ENCODE results near the gene SFR1. TPM values are rescaled to one million over a fixed set of nuclear protein-coding genes. Genes with fewer than 3 reads are reported as not detected.

SFR1 gene
- total RNA-seq, 1 donor from 2014 or later = 12.8 TPM

GRCh38 chr10:104120512-104120902 lies 1.5 kb upstream of the SFR1 start:
- Histone ChIP-seq H3K36me3 (ENCODE audit: control insufficient read depth, insufficient read depth, low read length) (no peaks in the 10 kb centered on the region), H3K4me3 (ENCODE audit: low read depth, low read length) (no peak overlapping the region), H3K27me3 (ENCODE audit: control insufficient read depth, insufficient read depth, low read length) (no peaks in the 10 kb centered on the region)
- no peak for DNase-seq (ENCODE audit: low read depth)
- TF ChIP-seq CTCF (IDR thresholded peaks at IDR 0.05; ENCODE audit: insufficient read depth, low read length, poor library complexity, severe bottlenecking) = no peak

GRCh38 chr10:104120903-104121484 lies 977 bp upstream of the SFR1 start:
- no peaks in the 10 kb centered on the region for H3K36me3 ChIP-seq (ENCODE audit: control insufficient read depth, insufficient read depth, low read length)
- DNase-seq (ENCODE audit: low read depth) = peak; percentile 93
- no peak for TF ChIP-seq CTCF (IDR thresholded peaks at IDR 0.05; ENCODE audit: insufficient read depth, low read length, poor library complexity, severe bottlenecking)
- H3K4me3 ChIP-seq (ENCODE audit: low read depth, low read length) = peak overlapping the region; percentile 50
- no peaks in the 10 kb centered on the region for H3K27me3 ChIP-seq (ENCODE audit: control insufficient read depth, insufficient read depth, low read length)

GRCh38 chr10:104122225-104123107 lies 495 bp downstream of the SFR1 start:
- Histone ChIP-seq H3K4me3 (ENCODE audit: low read depth, low read length) (peak overlapping the region; percentile 94), H3K27me3 (ENCODE audit: control insufficient read depth, insufficient read depth, low read length) (no peaks in the 10 kb centered on the region), H3K36me3 (ENCODE audit: control insufficient read depth, insufficient read depth, low read length) (no peaks in the 10 kb centered on the region)
- no peak for TF ChIP-seq CTCF (IDR thresholded peaks at IDR 0.05; ENCODE audit: insufficient read depth, low read length, poor library complexity, severe bottlenecking)
- no peak for DNase-seq (ENCODE audit: low read depth)

- no peaks in the 10 kb centered on the region for H3K27me3 ChIP-seq (ENCODE audit: control insufficient read depth, insufficient read depth, low read length)
- H3K36me3 ChIP-seq (ENCODE audit: control insufficient read depth, insufficient read depth, low read length) = no peaks in the 10 kb centered on the region
- peak; percentile 40 for TF ChIP-seq CTCF (IDR thresholded peaks at IDR 0.05; ENCODE audit: insufficient read depth, low read length, poor library complexity, severe bottlenecking)
- no peak for DNase-seq (ENCODE audit: low read depth)
- no peak overlapping the region for H3K4me3 ChIP-seq (ENCODE audit: low read depth, low read length)
These were observed 1.4 kb downstream of the SFR1 start for GRCh38 chr10:104123397-104123796.

GRCh38 chr10:104127411-104127810 lies 5.4 kb downstream of the SFR1 start:
- Histone ChIP-seq H3K4me3 (ENCODE audit: low read depth, low read length) (no peak overlapping the region), H3K36me3 (ENCODE audit: control insufficient read depth, insufficient read depth, low read length) (no peaks in the 10 kb centered on the region), H3K27me3 (ENCODE audit: control insufficient read depth, insufficient read depth, low read length) (no peaks in the 10 kb centered on the region)
- peak; percentile 36 for TF ChIP-seq CTCF (IDR thresholded peaks at IDR 0.05; ENCODE audit: insufficient read depth, low read length, poor library complexity, severe bottlenecking)
- no peak for DNase-seq (ENCODE audit: low read depth)
